ENCODE measurements around the gene PARD3. TPM values are rescaled to one million over a fixed set of nuclear protein-coding genes. Genes with fewer than 3 reads are reported as not detected.

Gene PARD3
- polyA plus RNA-seq, 3 donors from 2014 or later: 0.72 TPM; not detected in 2

- H3K27me3 Mint-ChIP-seq (ENCODE audit: low read depth in 3 of 3): peaks cover 2 to 5% (median 2%) of the 10 kb centered on the region in 3 donors
- no peaks in the 10 kb centered on the region for H3K4me1 Mint-ChIP-seq
- no peak overlapping the region for H3K4me3 Mint-ChIP-seq
- no peaks in the 10 kb centered on the region for H3K36me3 Mint-ChIP-seq
- no peak overlapping the region for H3K27ac Mint-ChIP-seq
- DNase-seq: no peak
- H3K9me3 Mint-ChIP-seq: peaks cover 0 to 5% (median 0%) of the 10 kb centered on the region in 6 donors
Measured at GRCh38 chr10:34184397-34184796, 630.7 kb downstream of the PARD3 start.

GRCh38 chr10:34183016-34183796, 631.9 kb downstream of the PARD3 start:
- peaks cover 2 to 5% (median 4%) of the 10 kb centered on the region in 3 donors for H3K27me3 Mint-ChIP-seq (ENCODE audit: low read depth in 3 of 3)
- H3K36me3 Mint-ChIP-seq: no peaks in the 10 kb centered on the region
- no peaks in the 10 kb centered on the region for H3K4me1 Mint-ChIP-seq
- DNase-seq: no peak
- peaks cover 0 to 5% (median 0%) of the 10 kb centered on the region in 6 donors for H3K9me3 Mint-ChIP-seq
- H3K4me3 Mint-ChIP-seq: no peak overlapping the region
- no peak overlapping the region for H3K27ac Mint-ChIP-seq

GRCh38 chr10:34181553-34182300, 633.4 kb downstream of the PARD3 start:
- no peaks in the 10 kb centered on the region for H3K9me3 Mint-ChIP-seq

GRCh38 chr10:34180749-34181148, 634.3 kb downstream of the PARD3 start:
- H3K9me3 Mint-ChIP-seq: no peaks in the 10 kb centered on the region
- H3K4me1 Mint-ChIP-seq: no peaks in the 10 kb centered on the region
- H3K4me3 Mint-ChIP-seq: no peak overlapping the region
- H3K27ac Mint-ChIP-seq: no peak overlapping the region
- H3K36me3 Mint-ChIP-seq: no peaks in the 10 kb centered on the region
- no peak for DNase-seq
- H3K27me3 Mint-ChIP-seq (ENCODE audit: low read depth in 3 of 3): peaks cover 2 to 4% (median 2%) of the 10 kb centered on the region in 3 donors

More at GRCh38 chr10:34181553-34182300, 633.4 kb downstream of the PARD3 start:
- Mint-ChIP-seq H3K36me3 (no peaks in the 10 kb centered on the region), H3K27me3 (ENCODE audit: low read depth in 3 of 3) (peaks cover 2 to 5% (median 4%) of the 10 kb centered on the region in 3 donors), H3K27ac (no peak overlapping the region), H3K4me1 (no peaks in the 10 kb centered on the region), H3K4me3 (no peak overlapping the region)
- no peak for DNase-seq

- no peaks in the 10 kb centered on the region for H3K36me3 Mint-ChIP-seq
- H3K4me1 Mint-ChIP-seq: no peaks in the 10 kb centered on the region
- H3K27ac Mint-ChIP-seq: no peak overlapping the region
- no peak overlapping the region for H3K4me3 Mint-ChIP-seq
- H3K9me3 Mint-ChIP-seq: no peaks in the 10 kb centered on the region
- no peak for DNase-seq
- H3K27me3 Mint-ChIP-seq (ENCODE audit: low read depth in 3 of 3): peaks cover 2 to 4% (median 2%) of the 10 kb centered on the region in 3 donors
Measured at GRCh38 chr10:34179280-34179679, 635.8 kb downstream of the PARD3 start.

GRCh38 chr10:34178756-34179155, 636.3 kb downstream of the PARD3 start:
- Mint-ChIP-seq H3K27ac (no peak overlapping the region), H3K27me3 (ENCODE audit: low read depth in 3 of 3) (peaks cover 2 to 4% (median 2%) of the 10 kb centered on the region in 3 donors), H3K36me3 (no peaks in the 10 kb centered on the region), H3K4me3 (no peak overlapping the region), H3K4me1 (no peaks in the 10 kb centered on the region), H3K9me3 (no peaks in the 10 kb centered on the region)
- DNase-seq: no peak

- H3K27me3 Mint-ChIP-seq (ENCODE audit: low read depth in 3 of 3): peaks cover 2 to 4% (median 2%) of the 10 kb centered on the region in 3 donors
- no peaks in the 10 kb centered on the region for H3K4me1 Mint-ChIP-seq
- H3K4me3 Mint-ChIP-seq: no peak overlapping the region
- no peaks in the 10 kb centered on the region for H3K9me3 Mint-ChIP-seq
- H3K36me3 Mint-ChIP-seq: no peaks in the 10 kb centered on the region
- no peak overlapping the region for H3K27ac Mint-ChIP-seq
- DNase-seq: no peak
Measured at GRCh38 chr10:34178196-34178595, 636.9 kb downstream of the PARD3 start.

- H3K27me3 Mint-ChIP-seq (ENCODE audit: low read depth in 3 of 3): peaks cover 2 to 4% (median 2%) of the 10 kb centered on the region in 3 donors
- no peak overlapping the region for H3K4me3 Mint-ChIP-seq
- H3K9me3 Mint-ChIP-seq: no peaks in the 10 kb centered on the region
- no peaks in the 10 kb centered on the region for H3K36me3 Mint-ChIP-seq
- H3K27ac Mint-ChIP-seq: no peak overlapping the region
- no peak for DNase-seq
- no peaks in the 10 kb centered on the region for H3K4me1 Mint-ChIP-seq
Measured at GRCh38 chr10:34177445-34177844, 637.7 kb downstream of the PARD3 start.

GRCh38 chr10:34176351-34176750, 638.7 kb downstream of the PARD3 start:
- Mint-ChIP-seq H3K36me3 (no peaks in the 10 kb centered on the region), H3K27ac (no peak overlapping the region), H3K9me3 (no peaks in the 10 kb centered on the region), H3K27me3 (ENCODE audit: low read depth in 3 of 3) (peaks cover 0 to 4% (median 2%) of the 10 kb centered on the region in 3 donors), H3K4me3 (no peak overlapping the region), H3K4me1 (no peaks in the 10 kb centered on the region)
- DNase-seq: no peak

- no peak for DNase-seq
- Mint-ChIP-seq H3K9me3 (peaks cover 0 to 3% (median 0%) of the 10 kb centered on the region in 6 donors), H3K27ac (no peak overlapping the region), H3K4me3 (no peak overlapping the region), H3K27me3 (ENCODE audit: low read depth in 3 of 3) (peaks cover 0 to 5% (median 2%) of the 10 kb centered on the region in 3 donors), H3K4me1 (no peaks in the 10 kb centered on the region), H3K36me3 (no peaks in the 10 kb centered on the region)
Measured at GRCh38 chr10:34175121-34175520, 640.0 kb downstream of the PARD3 start.

- Mint-ChIP-seq H3K9me3 (peaks cover 0 to 3% (median 0%) of the 10 kb centered on the region in 6 donors), H3K27me3 (ENCODE audit: low read depth in 3 of 3) (peaks cover 0 to 5% (median 5%) of the 10 kb centered on the region in 3 donors), H3K27ac (no peak overlapping the region), H3K4me1 (no peaks in the 10 kb centered on the region), H3K4me3 (no peak overlapping the region), H3K36me3 (no peaks in the 10 kb centered on the region)
- no peak for DNase-seq
Measured at GRCh38 chr10:34172936-34173533, 642.1 kb downstream of the PARD3 start.

- no peak for DNase-seq
- Mint-ChIP-seq H3K27ac (no peak overlapping the region), H3K9me3 (peaks cover 0 to 3% (median 0%) of the 10 kb centered on the region in 6 donors), H3K4me1 (no peaks in the 10 kb centered on the region), H3K27me3 (ENCODE audit: low read depth in 3 of 3) (peaks cover 0 to 5% (median 5%) of the 10 kb centered on the region in 3 donors), H3K4me3 (no peak overlapping the region), H3K36me3 (no peaks in the 10 kb centered on the region)
Measured at GRCh38 chr10:34171957-34172527, 643.1 kb downstream of the PARD3 start.

- Mint-ChIP-seq H3K9me3 (peaks cover 0 to 3% (median 0%) of the 10 kb centered on the region in 6 donors), H3K4me3 (no peak overlapping the region), H3K27ac (no peak overlapping the region), H3K27me3 (ENCODE audit: low read depth in 3 of 3) (peaks cover under 1 to 5% (median 5%) of the 10 kb centered on the region in 3 donors), H3K4me1 (no peaks in the 10 kb centered on the region), H3K36me3 (no peaks in the 10 kb centered on the region)
- DNase-seq: no peak
Measured at GRCh38 chr10:34169677-34170076, 645.4 kb downstream of the PARD3 start.
